ENCODE results near the gene SNAI3. TPM values are rescaled to one million over a fixed set of nuclear protein-coding genes. Genes with fewer than 3 reads are reported as not detected.

SNAI3 gene
- total and polyA plus RNA-seq, 2 of the 8 experiments (the other 6 are each of a cell fraction or from before 2014, with no cell fraction given) = 8.5 to 13.3 TPM

- TF ChIP-seq ATF2 (IDR thresholded peaks at IDR 0.05; ENCODE audit: low read length) (no peak), RFX5 (IDR thresholded peaks at IDR 0.05; ENCODE audit: borderline replicate concordance, low read depth, low read length) (no peak), TAF1 (IDR thresholded peaks at IDR 0.05; ENCODE audit: low read depth, low read length) (0 out of 2 replicates have a peak, but pooled peaks have one; percentile 7), SIX5 (IDR thresholded peaks at IDR 0.05; ENCODE audit: low read depth, low read length) (no peak), CREB1 (IDR thresholded peaks at IDR 0.05) (no peak), GABPA (IDR thresholded peaks at IDR 0.05; ENCODE audit: borderline replicate concordance, insufficient read depth, low read length) (peak; percentile 50; the same call in 1 of the 2 replicates), SP1 (IDR thresholded peaks at IDR 0.05; ENCODE audit: low read depth, low read length) (no peak), BACH1 (IDR thresholded peaks at IDR 0.05; ENCODE audit: low read length) (no peak), POU5F1 (IDR thresholded peaks at IDR 0.05; ENCODE audit: low read depth, low read length) (no peak)
Measured at GRCh38 chr16:88686062-88686438, 257 bp downstream of the SNAI3 start (continued).

Measured in H1 (cell line).